ENCODE measurements around the gene CFAP20DC.

DNA sequence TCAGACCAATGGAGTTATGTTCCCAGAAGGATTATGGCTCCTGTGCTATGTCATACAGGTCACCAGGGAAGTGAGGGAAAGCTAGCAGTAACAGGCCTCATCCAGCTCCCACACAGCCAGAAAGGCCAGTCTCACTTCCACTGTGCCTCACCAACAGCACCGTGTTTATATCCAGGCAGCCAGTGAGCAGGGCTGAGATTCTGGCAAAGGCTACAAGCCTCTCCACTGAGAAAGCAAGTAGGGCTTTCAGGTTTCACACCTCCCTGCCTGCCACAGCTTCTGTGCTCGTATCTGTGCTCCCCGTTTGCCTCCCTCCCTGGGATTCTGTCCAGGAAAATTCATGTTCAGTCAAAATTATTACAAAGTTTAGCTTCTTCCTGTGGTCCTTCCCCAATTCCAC is 14.9 kb upstream of the CFAP20DC start:
- TF ChIP-seq POLR2A (IDR thresholded peaks at IDR 0.05), result no peak
- TF ChIP-seq, protein P1, sequence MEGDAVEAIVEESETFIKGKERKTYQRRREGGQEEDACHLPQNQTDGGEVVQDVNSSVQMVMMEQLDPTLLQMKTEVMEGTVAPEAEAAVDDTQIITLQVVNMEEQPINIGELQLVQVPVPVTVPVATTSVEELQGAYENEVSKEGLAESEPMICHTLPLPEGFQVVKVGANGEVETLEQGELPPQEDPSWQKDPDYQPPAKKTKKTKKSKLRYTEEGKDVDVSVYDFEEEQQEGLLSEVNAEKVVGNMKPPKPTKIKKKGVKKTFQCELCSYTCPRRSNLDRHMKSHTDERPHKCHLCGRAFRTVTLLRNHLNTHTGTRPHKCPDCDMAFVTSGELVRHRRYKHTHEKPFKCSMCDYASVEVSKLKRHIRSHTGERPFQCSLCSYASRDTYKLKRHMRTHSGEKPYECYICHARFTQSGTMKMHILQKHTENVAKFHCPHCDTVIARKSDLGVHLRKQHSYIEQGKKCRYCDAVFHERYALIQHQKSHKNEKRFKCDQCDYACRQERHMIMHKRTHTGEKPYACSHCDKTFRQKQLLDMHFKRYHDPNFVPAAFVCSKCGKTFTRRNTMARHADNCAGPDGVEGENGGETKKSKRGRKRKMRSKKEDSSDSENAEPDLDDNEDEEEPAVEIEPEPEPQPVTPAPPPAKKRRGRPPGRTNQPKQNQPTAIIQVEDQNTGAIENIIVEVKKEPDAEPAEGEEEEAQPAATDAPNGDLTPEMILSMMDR (IDR thresholded peaks at IDR 0.05), result no peak
